HG02938 (cell line): ENCODE measurements around the gene MYO16.
"Not testable (repeated sequence)": the region's sequence is repeated elsewhere in the genome, so short reads cannot be mapped to it uniquely, and the experiment has no call there.

Experiments
- ATAC-seq: cut with Tn5 transposase; IDR thresholded peaks from one replicate; pipeline ENCODE4 v1.9.1; 2021; ENCODE audit warnings: mild to moderate bottlenecking, moderate library complexity; ENCODE audit not compliant: unreplicated experiment

Gene MYO16

GRCh38 chr13:108734676-108735075 lies 105.3 kb downstream of the MYO16 start:
- ATAC-seq, result no peak

DNA sequence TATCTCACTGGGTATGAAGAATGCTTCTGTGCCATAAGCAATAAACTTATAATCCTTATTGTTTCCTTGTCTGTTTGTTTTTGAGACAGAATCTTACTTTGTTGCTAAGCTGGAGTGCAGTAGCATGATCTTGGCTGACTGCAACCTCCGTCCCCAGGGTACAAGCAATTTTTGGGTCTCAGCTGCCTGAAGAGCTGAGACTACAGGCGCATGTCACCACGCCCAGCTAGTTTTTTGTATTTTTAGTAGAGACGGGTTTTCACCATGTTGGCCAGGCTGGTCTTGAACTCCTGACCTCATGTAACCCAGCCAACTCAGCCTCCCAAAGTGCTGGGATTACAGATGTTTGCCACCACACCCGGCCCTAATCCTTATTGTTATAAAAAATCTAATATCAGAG lies 112.5 kb downstream of the MYO16 start:
- ATAC-seq, result no peak

DNA sequence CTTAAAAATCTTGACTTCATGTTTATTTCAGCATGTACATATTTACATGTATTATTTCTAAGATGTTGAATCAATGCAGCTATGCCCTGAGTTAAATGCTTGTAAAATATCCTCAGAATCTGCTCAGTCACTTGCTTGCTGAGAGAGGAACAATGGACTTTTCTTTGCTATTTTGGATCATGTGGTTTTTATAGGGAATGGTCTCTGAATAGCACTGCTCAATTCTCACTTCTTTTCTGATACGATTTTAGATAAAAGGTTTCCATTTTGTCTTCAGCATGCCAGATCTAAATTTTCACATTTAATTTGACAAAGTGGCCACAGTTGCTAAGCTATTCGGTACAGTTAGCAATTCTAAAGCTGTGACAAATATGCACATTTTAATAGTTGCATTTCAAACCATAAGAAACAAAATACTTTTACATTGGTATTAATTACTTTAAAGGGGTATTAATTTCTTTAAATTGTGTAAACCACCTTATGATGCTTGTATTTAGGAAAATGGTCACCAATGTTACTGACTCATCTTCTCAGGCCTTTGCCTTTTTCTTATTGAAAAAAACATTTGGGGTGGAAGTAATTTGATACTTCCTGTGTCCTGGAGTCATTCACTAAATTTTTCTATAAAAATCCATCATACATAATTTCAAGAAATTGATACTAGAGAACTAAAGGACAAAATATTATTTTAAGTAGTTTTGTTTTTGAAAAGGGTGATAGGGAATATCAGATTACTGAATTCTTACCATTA lies 113.5 kb downstream of the MYO16 start:
- ATAC-seq, result no peak

- ATAC-seq, result no peak
Measured at GRCh38 chr13:108743522-108743921, 114.1 kb downstream of the MYO16 start.

GRCh38 chr13:108747843-108748242 lies 118.4 kb downstream of the MYO16 start:
- ATAC-seq, result no peak

- no peak for ATAC-seq
Measured at GRCh38 chr13:108752276-108752675, 122.9 kb downstream of the MYO16 start.

DNA sequence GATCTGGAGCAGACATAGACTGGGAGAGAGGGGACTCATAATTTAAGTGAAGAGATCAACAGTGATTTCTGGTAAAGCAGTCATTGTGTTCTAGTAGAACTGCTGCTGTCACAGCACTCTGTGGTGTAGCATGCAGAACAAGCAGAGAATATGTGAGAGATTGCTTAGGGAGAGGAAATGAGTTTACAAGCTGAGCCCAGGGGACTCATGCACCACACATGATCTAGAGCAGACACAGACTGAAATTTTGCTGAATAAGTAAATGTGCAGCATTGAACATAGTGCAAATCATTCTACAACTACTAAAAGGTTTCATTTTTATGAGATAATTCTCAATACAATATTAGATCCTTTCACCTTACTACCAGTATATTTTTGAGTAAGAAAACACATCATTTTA lies 125.7 kb downstream of the MYO16 start:
- no peak for ATAC-seq

DNA sequence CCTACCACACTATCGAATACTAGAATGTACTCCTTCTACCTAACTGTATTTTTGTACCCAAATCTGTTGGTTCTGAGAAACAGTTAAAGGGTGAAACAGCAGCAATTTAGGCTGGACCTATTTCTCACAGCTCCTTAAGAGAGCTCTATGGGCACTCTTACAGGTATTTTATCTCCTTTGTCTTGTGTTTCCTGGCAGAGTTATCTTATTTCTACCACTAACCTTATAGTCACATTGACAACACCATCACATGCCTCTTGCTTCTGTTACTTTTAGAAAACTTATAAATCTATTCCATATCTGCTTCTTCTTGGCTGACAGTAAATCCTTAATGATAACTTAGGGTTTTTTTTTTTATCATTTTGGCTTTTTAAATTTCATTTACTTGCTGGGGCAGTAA lies 130.7 kb downstream of the MYO16 start:
- ATAC-seq, result no peak

- no peak for ATAC-seq
Measured at GRCh38 chr13:108760541-108760940, 131.1 kb downstream of the MYO16 start.

DNA sequence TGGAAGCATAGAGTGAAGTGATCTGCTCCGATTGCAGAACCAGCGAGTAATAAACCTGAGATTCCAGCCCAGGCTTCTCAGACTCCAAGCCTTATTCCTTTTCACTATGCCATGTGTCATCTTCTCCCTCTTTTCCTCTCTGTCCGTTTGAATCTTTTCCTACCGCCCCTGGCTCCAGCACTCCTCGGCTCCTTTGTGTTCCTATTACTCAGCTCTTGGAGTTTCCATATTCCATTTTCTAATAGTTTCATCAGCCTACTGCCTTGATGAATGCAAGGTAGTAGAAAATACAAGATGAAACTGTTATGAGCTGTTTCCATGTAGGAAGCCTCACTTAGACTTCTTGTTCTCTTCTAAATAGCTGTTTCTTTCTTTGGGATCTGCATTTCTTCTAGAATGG lies 138.6 kb downstream of the MYO16 start:
- ATAC-seq, result no peak

- no peak for ATAC-seq
Measured at GRCh38 chr13:108769213-108770070, 140.0 kb downstream of the MYO16 start.

DNA sequence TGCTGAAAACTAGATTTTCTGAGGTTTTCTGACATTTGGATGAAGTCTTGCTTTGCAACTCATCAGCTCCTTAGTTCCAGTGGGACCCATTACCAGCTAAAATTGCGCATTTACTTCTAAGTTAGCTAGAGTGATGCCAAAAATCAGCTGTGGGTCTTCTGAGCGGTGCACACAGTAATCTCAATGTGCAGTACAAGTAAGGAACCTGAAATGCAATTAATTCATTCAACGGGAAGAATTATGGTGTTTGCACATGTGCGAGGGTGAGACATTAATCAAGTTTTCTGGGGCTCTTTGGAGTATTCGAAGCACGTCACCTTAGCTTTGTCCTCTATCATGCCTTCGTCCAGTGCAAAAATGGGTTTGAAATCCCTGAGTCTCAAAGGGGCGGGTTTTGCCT lies 146.2 kb downstream of the MYO16 start:
- no peak for ATAC-seq

- ATAC-seq, result no peak
Measured at GRCh38 chr13:108776650-108777049, 147.2 kb downstream of the MYO16 start.

- ATAC-seq, result no peak
Measured at GRCh38 chr13:108777421-108778420, 148.3 kb downstream of the MYO16 start.

GRCh38 chr13:108779308-108779707 lies 149.9 kb downstream of the MYO16 start:
- ATAC-seq, result no peak

GRCh38 chr13:108780706-108781105 lies 151.3 kb downstream of the MYO16 start:
- ATAC-seq, result no peak

DNA sequence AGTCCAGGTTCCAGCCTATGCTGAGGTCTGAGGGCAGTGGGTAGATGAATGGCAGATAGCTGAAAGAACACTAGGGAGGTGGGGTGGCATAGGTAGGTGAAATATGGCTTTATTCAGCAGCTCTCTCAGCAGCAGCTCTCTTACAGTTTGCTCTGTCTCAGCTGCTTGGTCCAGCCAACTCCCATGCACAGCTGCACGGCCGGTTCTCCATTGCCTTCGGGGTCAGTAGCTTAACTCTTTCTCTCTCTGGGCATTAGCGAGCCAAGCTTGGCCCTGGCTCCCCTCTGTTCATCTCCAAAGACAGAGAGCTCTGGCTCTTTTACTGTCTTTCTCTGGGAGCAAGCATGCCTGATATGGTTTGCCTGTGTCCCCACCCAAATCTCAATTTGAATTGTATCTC lies 151.9 kb downstream of the MYO16 start:
- no peak for ATAC-seq

DNA sequence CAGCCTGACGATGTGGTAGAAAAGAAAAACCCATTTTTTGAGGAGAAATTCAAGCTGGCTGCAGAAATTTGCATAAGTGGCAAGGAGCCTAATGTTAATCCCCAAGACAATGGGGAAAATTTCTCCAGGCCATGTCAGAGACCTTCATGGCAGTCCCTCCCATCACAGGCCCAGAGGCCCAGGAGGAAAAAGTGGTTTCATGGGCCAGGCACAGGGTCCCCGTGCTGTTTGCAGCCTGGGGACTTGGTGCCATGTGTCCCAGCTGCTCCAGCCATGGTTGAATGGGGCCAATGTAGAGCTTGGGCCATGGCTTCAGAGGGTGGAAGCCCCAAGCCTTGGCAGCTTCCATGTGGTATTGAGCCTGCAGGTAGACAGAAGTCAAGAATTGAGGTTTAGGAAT lies 153.1 kb downstream of the MYO16 start:
- ATAC-seq, result not testable (repeated sequence)

GRCh38 chr13:108785844-108786243 lies 156.4 kb downstream of the MYO16 start:
- ATAC-seq, result no peak

- no peak for ATAC-seq
Measured at GRCh38 chr13:108786456-108787200, 157.2 kb downstream of the MYO16 start.
